GM21515 (cell line): ENCODE measurements around the gene TMEM88.
"Not testable (repeated sequence)": the region's sequence is repeated elsewhere in the genome, so short reads cannot be mapped to it uniquely, and the experiment has no call there.

Experiments used
- ATAC-seq: cut with Tn5 transposase; IDR thresholded peaks from one replicate; pipeline ENCODE4 v1.9.1; 2021; ENCODE audit not compliant: unreplicated experiment

TMEM88 gene

GRCh38 chr17:7856011-7856810 is 1.3 kb downstream of the TMEM88 start:
- no peak for ATAC-seq

GRCh38 chr17:7856811-7857712 is 2.2 kb downstream of the TMEM88 start, which contains the start of gene NAA38:
Gene NAA38, minus strand, starts transcription at chr17:7857559. Its CDS starts 96 bp downstream, at chr17:7857463.
- ATAC-seq = peak; percentile 75

- ATAC-seq = peak; percentile 37
These were observed 3.1 kb downstream of the TMEM88 start, which contains the start of gene CYB5D1 for GRCh38 chr17:7857713-7858521. Gene CYB5D1, plus strand, starts transcription at chr17:7858003. Its CDS starts 132 bp downstream, at chr17:7858135.

GRCh38 chr17:7858522-7858810 is 3.6 kb downstream of the TMEM88 start:
- ATAC-seq = no peak

- ATAC-seq = no peak
These were observed 4.2 kb downstream of the TMEM88 start for GRCh38 chr17:7859028-7859427.

- no peak for ATAC-seq
These were observed 8.0 kb downstream of the TMEM88 start for GRCh38 chr17:7862692-7863437.

GRCh38 chr17:7864384-7864783 is 9.5 kb downstream of the TMEM88 start:
- ATAC-seq = not testable (repeated sequence)

GRCh38 chr17:7864995-7865650 is 10.3 kb downstream of the TMEM88 start:
- no peak for ATAC-seq

GRCh38 chr17:7867881-7868329 is 13.0 kb downstream of the TMEM88 start:
- no peak for ATAC-seq

GRCh38 chr17:7873051-7873450 is 18.2 kb downstream of the TMEM88 start:
- ATAC-seq = no peak

GRCh38 chr17:7875804-7876370 is 21.0 kb downstream of the TMEM88 start:
- no peak for ATAC-seq

- ATAC-seq = no peak
These were observed 23.4 kb downstream of the TMEM88 start for GRCh38 chr17:7878234-7878633.

GRCh38 chr17:7880076-7880868 is 25.4 kb downstream of the TMEM88 start:
- no peak for ATAC-seq

- no peak for ATAC-seq
These were observed 26.6 kb downstream of the TMEM88 start for GRCh38 chr17:7881276-7882054.

GRCh38 chr17:7882068-7882467 is 27.2 kb downstream of the TMEM88 start:
- ATAC-seq = no peak

GRCh38 chr17:7882629-7883028 is 27.8 kb downstream of the TMEM88 start:
- ATAC-seq = no peak

GRCh38 chr17:7883781-7884386 is 29.0 kb downstream of the TMEM88 start:
- no peak for ATAC-seq
